ENCODE data around the gene ATRNL1. TPM values are rescaled to one million over a fixed set of nuclear protein-coding genes. Genes with fewer than 3 reads are reported as not detected.

The ATRNL1 gene
- total RNA-seq, 1 experiment from 2014 or later, result 1.3 TPM

DNA sequence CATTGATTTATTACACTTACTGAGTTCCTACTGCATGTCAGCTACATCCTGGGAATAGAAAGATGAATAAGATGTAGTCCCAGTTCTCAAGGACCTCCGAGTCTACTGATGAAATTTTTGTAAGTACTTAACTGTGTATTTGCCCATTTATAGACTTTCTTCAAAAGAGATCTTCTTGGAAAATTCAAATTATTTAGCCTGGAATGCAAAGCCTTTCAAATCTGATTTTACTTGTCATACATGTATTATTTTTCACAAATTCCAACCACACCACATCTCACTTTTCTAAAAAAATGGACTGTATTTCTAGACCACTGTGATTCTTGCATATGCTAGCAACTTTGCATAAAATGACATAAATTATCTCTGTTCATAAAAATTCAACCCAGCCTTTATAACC, 581.3 kb downstream of the ATRNL1 start:
- no peak for TF ChIP-seq MAX (IDR thresholded peaks at IDR 0.05)
- TF ChIP-seq, protein P1, sequence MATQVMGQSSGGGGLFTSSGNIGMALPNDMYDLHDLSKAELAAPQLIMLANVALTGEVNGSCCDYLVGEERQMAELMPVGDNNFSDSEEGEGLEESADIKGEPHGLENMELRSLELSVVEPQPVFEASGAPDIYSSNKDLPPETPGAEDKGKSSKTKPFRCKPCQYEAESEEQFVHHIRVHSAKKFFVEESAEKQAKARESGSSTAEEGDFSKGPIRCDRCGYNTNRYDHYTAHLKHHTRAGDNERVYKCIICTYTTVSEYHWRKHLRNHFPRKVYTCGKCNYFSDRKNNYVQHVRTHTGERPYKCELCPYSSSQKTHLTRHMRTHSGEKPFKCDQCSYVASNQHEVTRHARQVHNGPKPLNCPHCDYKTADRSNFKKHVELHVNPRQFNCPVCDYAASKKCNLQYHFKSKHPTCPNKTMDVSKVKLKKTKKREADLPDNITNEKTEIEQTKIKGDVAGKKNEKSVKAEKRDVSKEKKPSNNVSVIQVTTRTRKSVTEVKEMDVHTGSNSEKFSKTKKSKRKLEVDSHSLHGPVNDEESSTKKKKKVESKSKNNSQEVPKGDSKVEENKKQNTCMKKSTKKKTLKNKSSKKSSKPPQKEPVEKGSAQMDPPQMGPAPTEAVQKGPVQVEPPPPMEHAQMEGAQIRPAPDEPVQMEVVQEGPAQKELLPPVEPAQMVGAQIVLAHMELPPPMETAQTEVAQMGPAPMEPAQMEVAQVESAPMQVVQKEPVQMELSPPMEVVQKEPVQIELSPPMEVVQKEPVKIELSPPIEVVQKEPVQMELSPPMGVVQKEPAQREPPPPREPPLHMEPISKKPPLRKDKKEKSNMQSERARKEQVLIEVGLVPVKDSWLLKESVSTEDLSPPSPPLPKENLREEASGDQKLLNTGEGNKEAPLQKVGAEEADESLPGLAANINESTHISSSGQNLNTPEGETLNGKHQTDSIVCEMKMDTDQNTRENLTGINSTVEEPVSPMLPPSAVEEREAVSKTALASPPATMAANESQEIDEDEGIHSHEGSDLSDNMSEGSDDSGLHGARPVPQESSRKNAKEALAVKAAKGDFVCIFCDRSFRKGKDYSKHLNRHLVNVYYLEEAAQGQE (IDR thresholded peaks at IDR 0.05; ENCODE audit: low read depth), result no peak
- TF ChIP-seq EGR1 (IDR thresholded peaks at IDR 0.05; ENCODE audit: low read depth), result no peak
- TF ChIP-seq CTCF (IDR thresholded peaks at IDR 0.05 in 2 of 3, conservative IDR thresholded peaks at IDR 0.05 in 1 of 3; ENCODE audit: borderline replicate concordance in 1 of 3, insufficient read depth in 1 of 3, low read depth in 2 of 3, low read length in 2 of 3), result no peak
- TF ChIP-seq CBX3 (IDR thresholded peaks at IDR 0.05; ENCODE audit: low read depth), result no peak
- Histone ChIP-seq H3K36me3 (ENCODE audit: control insufficient read depth in 1 of 2, insufficient read depth in 2 of 2, low read length in 2 of 2) (no peaks in the 10 kb centered on the region), H3K27ac (ENCODE audit: low read depth, low read length) (no peak overlapping the region), H3K79me2 (ENCODE audit: insufficient read depth, low read length) (no peaks in the 10 kb centered on the region), H4K20me1 (ENCODE audit: insufficient read depth) (no peaks in the 10 kb centered on the region), H3K4me3 (replicated peaks in 1 of 2; ENCODE audit: low read depth in 1 of 2, low read length in 2 of 2) (no peak overlapping the region), H3K9me2 (ENCODE audit: insufficient read depth) (no peaks in the 10 kb centered on the region), H3K9me3 (ENCODE audit: control insufficient read depth in 1 of 2, insufficient read depth in 1 of 2, low read depth in 1 of 2, low read length in 2 of 2) (no peaks in the 10 kb centered on the region), H3K4me1 (ENCODE audit: control insufficient read depth in 1 of 2, insufficient read depth in 2 of 2, low read length in 2 of 2) (no peaks in the 10 kb centered on the region), H3K9ac (ENCODE audit: low read length) (no peak overlapping the region), H3K4me2 (ENCODE audit: low read length) (no peak overlapping the region), H3K27me3 (ENCODE audit: insufficient read depth, low read length) (peaks cover 6% of the 10 kb centered on the region), H2AFZ (ENCODE audit: low read depth, low read length, poor library complexity, severe bottlenecking) (no peak overlapping the region)
- POLR2A ChIA-PET, result no interaction called here
- DNase-seq (ENCODE audit: low read depth, low spot score), result no peak
- RAD21 ChIA-PET (ENCODE audit: low non-redundant PET in 1 of 2, low total read pairs in 2 of 2, uncharacterized antibody in 2 of 2, unreplicated experiment in 2 of 2), result no interaction called here
- CTCF ChIA-PET, result no interaction called here
- no peak for ATAC-seq
- no TSS peak for BruUV-seq (replicated peaks)
- intact Hi-C loops (cut with micrococcal nuclease), result no loop called here
